Ishikawa (cell line): ENCODE measurements around the gene PLA2G2F.

Source experiments
- CEBPB ChIP-seq: IDR thresholded peaks from 2 replicates; pipeline ENCODE4 v1.6.1; 2012
- CREB1 ChIP-seq: IDR thresholded peaks from 2 replicates; pipeline ENCODE4 v1.6.1; 2012; ENCODE audit warnings: low read depth
- EGR1 ChIP-seq: IDR thresholded peaks from 2 replicates; pipeline ENCODE4 v1.6.1; 2012
- EP300 ChIP-seq: IDR thresholded peaks from 2 replicates; pipeline ENCODE4 v1.6.1; 2012; ENCODE audit warnings: borderline replicate concordance
- FOXM1 ChIP-seq: IDR thresholded peaks from 2 replicates; pipeline ENCODE4 v1.6.1; 2012; ENCODE audit warnings: low read depth, borderline replicate concordance
- MAX ChIP-seq: IDR thresholded peaks from 2 replicates; pipeline ENCODE4 v1.6.1; 2012
- NFIC ChIP-seq: IDR thresholded peaks from 2 replicates; pipeline ENCODE4 v1.6.1; 2012
- RAD21 ChIP-seq: IDR thresholded peaks from 2 replicates; pipeline ENCODE4 v1.6.1; 2012; ENCODE audit warnings: low read depth
- REST ChIP-seq: IDR thresholded peaks from 2 replicates; pipeline ENCODE4 v1.6.1; 2012; ENCODE audit warnings: low read depth, mild to moderate bottlenecking
- TAF1 ChIP-seq: IDR thresholded peaks from 2 replicates; pipeline ENCODE4 v1.6.1; 2012; ENCODE audit warnings: low read depth, mild to moderate bottlenecking
- TCF12 ChIP-seq: IDR thresholded peaks from 2 replicates; pipeline ENCODE4 v1.6.1; 2012; ENCODE audit warnings: low read depth
- USF1 ChIP-seq: IDR thresholded peaks from 2 replicates; pipeline ENCODE4 v1.6.1; 2012
- YY1 ChIP-seq: IDR thresholded peaks from 2 replicates; pipeline ENCODE4 v1.6.1; 2012; ENCODE audit warnings: low read depth
- ZBTB7A ChIP-seq: IDR thresholded peaks from 2 replicates; pipeline ENCODE4 v1.6.1; 2012; ENCODE audit warnings: low read depth

PLA2G2F gene

GRCh38 chr1:20095564-20096434 is 43.3 kb upstream of the PLA2G2F start:
- TF ChIP-seq MAX (no peak), EGR1 (no peak), FOXM1 (no peak)

GRCh38 chr1:20096840-20097447 is 42.2 kb upstream of the PLA2G2F start:
- TF ChIP-seq YY1 = no peak

- TF ChIP-seq REST (no peak), FOXM1 (no peak), EP300 (no peak), TCF12 (no peak), NFIC (no peak), ZBTB7A (no peak), USF1 (no peak), YY1 (no peak), TAF1 (no peak), MAX (no peak)
Observed at GRCh38 chr1:20099533-20099932, 39.6 kb upstream of the PLA2G2F start.

- TF ChIP-seq NFIC = no peak
- no peak for TF ChIP-seq REST
- TF ChIP-seq USF1 = no peak
- peak; percentile 74 for TF ChIP-seq RAD21
- no peak for TF ChIP-seq EGR1
- TF ChIP-seq YY1 = no peak
Observed at GRCh38 chr1:20100632-20101355, 38.3 kb upstream of the PLA2G2F start.

GRCh38 chr1:20102875-20103274 is 36.2 kb upstream of the PLA2G2F start:
- TF ChIP-seq USF1 (no peak), RAD21 (no peak), CEBPB (no peak), NFIC (no peak), CREB1 (no peak), REST (no peak), MAX (no peak), FOXM1 (no peak), YY1 (no peak)
